ENCODE data around the gene RSAD2. TPM values are rescaled to one million over a fixed set of nuclear protein-coding genes. Genes with fewer than 3 reads are reported as not detected.

RSAD2 gene
- total and polyA plus RNA-seq, 8 donors: 0.45 to 9.2 (median 1.4) TPM; not detected in 2

GRCh38 chr2:6909431-6910385, 32.1 kb downstream of the RSAD2 start:
- H3K9me3 ChIP-seq: no peaks in the 10 kb centered on the region
- 71 to 75% (median 74%) methylated on average over 8 of the region's 8 CpGs for WGBS, 5 donors
- intact Hi-C loops (cut with DNase I; ENCODE audit: low total_unique reads): loop anchor here (5.0 kb wide), 1 partner anchor 138 kb away; no protein-coding TSS in a partner anchor
- H3K4me1 ChIP-seq: no peaks in the 10 kb centered on the region
- no peaks in the 10 kb centered on the region for H3K36me3 ChIP-seq
- no peak overlapping the region for H3K27ac ChIP-seq
- no peak overlapping the region for H3K4me3 ChIP-seq
- H3K27me3 ChIP-seq: no peaks in the 10 kb centered on the region
- DNase-seq: no peak
- no peak for TF ChIP-seq CTCF (IDR thresholded peaks at IDR 0.05)
- TF ChIP-seq EP300 (IDR thresholded peaks at IDR 0.05): no peak
- no peak for TF ChIP-seq POLR2AphosphoS5 (IDR thresholded peaks at IDR 0.05)
- TF ChIP-seq POLR2A (IDR thresholded peaks at IDR 0.05): no peak

- Histone ChIP-seq H3K4me3 (no peak overlapping the region), H3K27ac (no peak overlapping the region), H3K36me3 (no peaks in the 10 kb centered on the region), H3K9me3 (no peaks in the 10 kb centered on the region), H3K27me3 (no peaks in the 10 kb centered on the region), H3K4me1 (peaks cover 0 to 2% (median under 1%) of the 10 kb centered on the region in 4 donors)
- DNase-seq: no peak
- no peak for TF ChIP-seq CTCF (IDR thresholded peaks at IDR 0.05)
- TF ChIP-seq EP300 (IDR thresholded peaks at IDR 0.05): no peak
- TF ChIP-seq POLR2A (IDR thresholded peaks at IDR 0.05): no peak
- TF ChIP-seq POLR2AphosphoS5 (IDR thresholded peaks at IDR 0.05): no peak
- intact Hi-C loops (cut with DNase I; ENCODE audit: low total_unique reads): loop anchor here (5.0 kb wide), 1 partner anchor 136 kb away; no protein-coding TSS in a partner anchor
Observed at GRCh38 chr2:6911721-6912120, 34.1 kb downstream of the RSAD2 start.

- WGBS, 5 donors: 85 to 93% (median 88%) methylated on average over 9 of the region's 9 CpGs
- Histone ChIP-seq H3K27me3 (peaks cover 0 to 4% (median 0%) of the 10 kb centered on the region in 3 donors), H3K27ac (no peak overlapping the region), H3K4me3 (no peak overlapping the region), H3K9me3 (no peaks in the 10 kb centered on the region), H3K4me1 (peaks cover 4 to 15% (median 6%) of the 10 kb centered on the region in 4 donors), H3K36me3 (no peaks in the 10 kb centered on the region)
- intact Hi-C loops (cut with DNase I; ENCODE audit: low total_unique reads): loop anchor here (5.0 kb wide), 1 partner anchor 134 kb away; no protein-coding TSS in a partner anchor
- DNase-seq: no peak
- TF ChIP-seq CTCF (IDR thresholded peaks at IDR 0.05) (no peak), POLR2A (IDR thresholded peaks at IDR 0.05) (no peak), EP300 (IDR thresholded peaks at IDR 0.05) (no peak), POLR2AphosphoS5 (IDR thresholded peaks at IDR 0.05) (no peak)
Observed at GRCh38 chr2:6913415-6914157, 36.0 kb downstream of the RSAD2 start.

DNA sequence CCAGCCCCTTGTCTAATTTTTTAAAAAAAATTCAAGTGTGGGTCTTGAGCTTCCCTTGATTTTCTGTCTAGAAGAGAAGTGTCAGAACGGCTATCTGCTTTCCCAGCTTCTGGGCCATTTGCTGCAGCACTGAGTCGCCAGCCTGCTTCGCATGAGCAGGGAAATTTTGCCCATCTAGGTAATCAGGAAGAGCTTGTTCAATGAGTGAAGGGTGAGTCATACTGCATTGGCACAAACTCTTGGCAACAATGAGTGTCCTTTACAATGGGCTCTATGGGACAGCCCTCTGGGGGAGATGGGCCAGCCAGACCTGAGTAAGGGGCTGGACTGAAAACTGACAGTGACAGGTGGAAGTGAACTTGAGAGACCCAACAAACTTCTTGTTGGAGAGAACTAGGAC, 37.3 kb downstream of the RSAD2 start:
- no peak for DNase-seq
- intact Hi-C loops (cut with DNase I; ENCODE audit: low total_unique reads): loop anchor here (5.0 kb wide), 1 partner anchor 132 kb away; no protein-coding TSS in a partner anchor

More for the DNA sequence above, 37.3 kb downstream of the RSAD2 start:
- H3K27me3 ChIP-seq: peaks cover 0 to 4% (median 0%) of the 10 kb centered on the region in 3 donors
- H3K9me3 ChIP-seq: no peaks in the 10 kb centered on the region
- no peaks in the 10 kb centered on the region for H3K36me3 ChIP-seq
- H3K4me1 ChIP-seq: peaks cover 4 to 21% (median 8%) of the 10 kb centered on the region in 4 donors
- H3K4me3 ChIP-seq: no peak overlapping the region
- 83 to 96% (median 87%) methylated on average over 3 of the region's 3 CpGs for WGBS, 5 donors
- TF ChIP-seq CTCF (IDR thresholded peaks at IDR 0.05): no peak
- TF ChIP-seq POLR2A (IDR thresholded peaks at IDR 0.05): no peak
- TF ChIP-seq POLR2AphosphoS5 (IDR thresholded peaks at IDR 0.05): no peak
- TF ChIP-seq EP300 (IDR thresholded peaks at IDR 0.05): no peak
- H3K27ac ChIP-seq: no peak overlapping the region
